HCT116 (cell line): ENCODE results near the gene OTUD7B. TPM values are rescaled to one million over a fixed set of nuclear protein-coding genes. Genes with fewer than 3 reads are reported as not detected.

Source experiments
- ATAC-seq: fragments of 200-7000 bp; cut with Tn5 transposase; 2 replicates; pipeline ENCODE4 v1.9.1; 2020; ENCODE audit warnings: mild to moderate bottlenecking, moderate library complexity
- BruUV-seq: library from RNA; stranded (reverse); fragments of 400-500 nt; replicated peaks from 2 replicates; lab custom pipeline; 2021; lab: Mats Ljungman, UMichigan
- CTCF ChIA-PET: fragments of 300-600 bp; sonication (Branson Sonifier 250); formaldehyde crosslinking; loops from one replicate; lab custom pipeline; 2021; ENCODE audit warnings: antibody characterized with exemption; lab: Charles Lee
- POLR2A ChIA-PET: fragments of 300-600, 350-600 bp; sonication (Branson Sonifier 250); formaldehyde crosslinking; loops from one replicate; lab custom pipeline; 2021; ENCODE audit warnings: antibody characterized with exemption; lab: Charles Lee
- RAD21 ChIA-PET, 2 experiments: fragments of 300-600 bp; sonication (Branson Sonifier 250); formaldehyde crosslinking; loops; one replicate each; lab custom pipeline; 2023; ENCODE audit warnings: low total read pairs in 2 of 2; ENCODE audit not compliant: uncharacterized antibody in 2 of 2, unreplicated experiment in 2 of 2, low non-redundant PET in 1 of 2; lab: Charles Lee
- DNase-seq: peaks from one replicate; pipeline ENCODE4 v3.0.0-alpha.2; 2010; ENCODE audit warnings: low read depth, low spot score
- H2AFZ ChIP-seq: fragments of 200-600 bp; shearing (Covaris generic), sonication (generic); 2 replicates; pipeline ENCODE4 v1.6.1; 2017; ENCODE audit warnings: low read depth, mixed run types, mixed read lengths, antibody characterized with exemption, low read length; ENCODE audit not compliant: poor library complexity, severe bottlenecking
- H3K27ac ChIP-seq: 2 replicates; pipeline ENCODE4 v1.5.1; 2012; ENCODE audit warnings: low read depth, low read length
- H3K27me3 ChIP-seq: fragments of 200-600 bp; sonication (generic); 2 replicates; pipeline ENCODE4 v1.6.1; 2016; ENCODE audit warnings: mixed run types, low read length, mixed read lengths; ENCODE audit not compliant: insufficient read depth
- H3K36me3 ChIP-seq, 2 experiments: fragments of 200-500 bp in 1 of 2; fragments of 200-600 bp in 1 of 2; sonication (Bioruptor generic) in 1 of 2; sonication (generic) in 1 of 2; 2 replicates each; pipeline versions ENCODE4 v1.5.1 to v1.6.1; 2014 to 2016; ENCODE audit warnings: low read length in 2 of 2, inconsistent platforms in 1 of 2, mixed read lengths in 1 of 2, mixed run types in 1 of 2; ENCODE audit not compliant: insufficient read depth in 2 of 2, control insufficient read depth in 1 of 2
- H3K4me1 ChIP-seq, 2 experiments: fragments of 200-600 bp in 1 of 2; sonication (generic) in 1 of 2; 2 replicates each; pipeline versions ENCODE4 v1.5.1 to v1.6.1; 2012 to 2017; ENCODE audit warnings: low read length in 2 of 2, inconsistent platforms in 1 of 2, mild to moderate bottlenecking in 1 of 2, mixed read lengths in 1 of 2, mixed run types in 1 of 2, moderate library complexity in 1 of 2; ENCODE audit not compliant: insufficient read depth in 2 of 2, control insufficient read depth in 1 of 2
- H3K4me2 ChIP-seq: fragments of 200-600 bp; sonication (generic); 2 replicates; pipeline ENCODE4 v1.6.1; 2017; ENCODE audit warnings: mixed run types, low read length, mixed read lengths
- H3K4me3 ChIP-seq, 2 experiments: fragments of 200-600 bp in 1 of 2; sonication (generic) in 1 of 2; replicated peaks in 1 of 2; 2 replicates each; pipeline ENCODE4 v1.5.1; 2011 to 2016; ENCODE audit warnings: low read length in 2 of 2, control low read depth in 1 of 2, low read depth in 1 of 2, mild to moderate bottlenecking in 1 of 2, mixed read lengths in 1 of 2, mixed run types in 1 of 2
- H3K79me2 ChIP-seq: fragments of 200-600 bp; sonication (generic); 2 replicates; pipeline ENCODE4 v1.6.1; 2017; ENCODE audit warnings: mild to moderate bottlenecking, mixed run types, low read length, moderate library complexity, mixed read lengths; ENCODE audit not compliant: insufficient read depth
- H3K9ac ChIP-seq: fragments of 200-600 bp; sonication (generic); 2 replicates; pipeline ENCODE4 v1.6.1; 2016; ENCODE audit warnings: low read length, mixed read lengths
- H3K9me2 ChIP-seq: fragments of 200-600 bp; sonication (generic), shearing (Covaris generic); 2 replicates; pipeline ENCODE4 v1.6.1; 2017; ENCODE audit warnings: mixed run types, mild to moderate bottlenecking, moderate library complexity; ENCODE audit not compliant: insufficient read depth
- H3K9me3 ChIP-seq, 2 experiments: fragments of 200-500 bp in 1 of 2; fragments of 200-600 bp in 1 of 2; sonication (Bioruptor generic) in 1 of 2; sonication (generic) in 1 of 2; 2 replicates each; pipeline ENCODE4 v1.6.1; 2014 to 2017; ENCODE audit warnings: low read length in 2 of 2, mixed read lengths in 2 of 2, inconsistent platforms in 1 of 2, low read depth in 1 of 2, mild to moderate bottlenecking in 1 of 2, mixed run types in 1 of 2, moderate library complexity in 1 of 2; ENCODE audit not compliant: control insufficient read depth in 1 of 2, insufficient read depth in 1 of 2
- H4K20me1 ChIP-seq: fragments of 200-600 bp; sonication (generic), shearing (Covaris generic); 2 replicates; pipeline ENCODE4 v1.6.1; 2017; ENCODE audit warnings: mixed run types, mild to moderate bottlenecking, moderate library complexity; ENCODE audit not compliant: insufficient read depth
- ATF3 ChIP-seq: IDR thresholded peaks from 2 replicates; pipeline ENCODE4 v1.6.1; 2012
- CBX3 ChIP-seq: IDR thresholded peaks from 2 replicates; pipeline ENCODE4 v1.6.1; 2012; ENCODE audit warnings: low read depth
- EGR1 ChIP-seq: IDR thresholded peaks from 2 replicates; pipeline ENCODE4 v1.6.1; 2012; ENCODE audit warnings: low read depth
- ELF1 ChIP-seq: IDR thresholded peaks from 2 replicates; pipeline ENCODE4 v1.6.1; 2012; ENCODE audit warnings: low read depth, borderline replicate concordance
- EZH2 ChIP-seq: fragments of 200-600 bp; sonication (generic); IDR thresholded peaks from 2 replicates; pipeline ENCODE4 v1.6.1; 2017; ENCODE audit warnings: antibody characterized with exemption, mixed run types
- EZH2phosphoT487 ChIP-seq: fragments of 200-600 bp; IDR thresholded peaks from 2 replicates; pipeline ENCODE4 v1.6.1; 2018; ENCODE audit warnings: antibody characterized with exemption, borderline replicate concordance
- FOSL1 ChIP-seq: IDR thresholded peaks from 2 replicates; pipeline ENCODE4 v1.6.1; 2012; ENCODE audit warnings: low read depth
- JUND ChIP-seq: IDR thresholded peaks from 2 replicates; pipeline ENCODE4 v1.6.1; 2012
- MAX ChIP-seq: IDR thresholded peaks from 2 replicates; pipeline ENCODE4 v1.6.1; 2012
- POLR2A ChIP-seq: IDR thresholded peaks from 2 replicates; pipeline ENCODE4 v1.7.0; 2011; ENCODE audit warnings: borderline replicate concordance; ENCODE audit not compliant: insufficient read depth, insufficient read length; ENCODE audit errors: extremely low read depth
- POLR2AphosphoS5 ChIP-seq: IDR thresholded peaks from 2 replicates; pipeline ENCODE4 v1.6.1; 2011; ENCODE audit warnings: mild to moderate bottlenecking, low read depth, low read length, moderate library complexity
- RAD21 ChIP-seq: IDR thresholded peaks from 2 replicates; pipeline ENCODE4 v1.6.1; 2012; ENCODE audit warnings: low read depth, mild to moderate bottlenecking
- REST ChIP-seq: IDR thresholded peaks from 2 replicates; pipeline ENCODE4 v1.6.1; 2012; ENCODE audit warnings: low read depth
- SP1 ChIP-seq: IDR thresholded peaks from 2 replicates; pipeline ENCODE4 v1.6.1; 2012; ENCODE audit warnings: low read depth
- SRF ChIP-seq: IDR thresholded peaks from 2 replicates; pipeline ENCODE4 v1.6.1; 2012; ENCODE audit warnings: low read depth
- TCF7L2 ChIP-seq: IDR thresholded peaks from 2 replicates; pipeline ENCODE4 v1.7.0; 2011; ENCODE audit warnings: borderline replicate concordance, inconsistent platforms; ENCODE audit not compliant: insufficient read depth, insufficient read length; ENCODE audit errors: extremely low read depth
- YY1 ChIP-seq: IDR thresholded peaks from 2 replicates; pipeline ENCODE4 v1.6.1; 2011; ENCODE audit warnings: low read length, low read depth, moderate library complexity, mild to moderate bottlenecking; ENCODE audit not compliant: insufficient replicate concordance; ENCODE audit errors: extremely low read depth
- ZNF274 ChIP-seq: fragments of 200-500 bp; sonication (Bioruptor generic); IDR thresholded peaks from 2 replicates; pipeline ENCODE4 v1.6.1; 2014; ENCODE audit warnings: mild to moderate bottlenecking, low read depth, low read length, inconsistent platforms
- intact Hi-C: fragments of 100-400 bp; cut with micrococcal nuclease; formaldehyde crosslinking; loops from 2 replicates; pipeline ENCODE4 v1.10.0; 2022
- total RNA-seq: library from RNA; stranded (reverse); gene quantifications from one replicate; pipeline ENCODE4 v1.2.1, GENCODE V29; 2021; ENCODE audit not compliant: unreplicated experiment

The OTUD7B gene
- total RNA-seq, 1 experiment from 2014 or later: 23.7 TPM

DNA sequence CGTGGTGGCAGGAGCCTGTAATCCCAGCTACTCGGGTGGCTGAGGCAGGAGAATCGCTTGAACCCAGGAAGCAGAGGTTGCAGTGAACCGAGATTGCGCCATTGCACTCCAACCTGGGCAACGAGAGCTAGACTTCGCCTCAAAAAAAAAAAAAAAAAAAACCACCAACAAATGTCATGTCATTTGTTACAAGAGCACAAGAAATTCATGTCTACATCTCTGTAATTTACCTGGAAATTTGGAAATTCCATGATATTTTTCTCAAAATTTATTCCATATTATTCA is 40.5 kb upstream of the OTUD7B start (continued):
- TF ChIP-seq SRF: no peak

- peaks cover 0 to 16% of the 10 kb centered on the region in 2 experiments; a peak in 2 of 4 replicates for H3K4me1 ChIP-seq
- POLR2A ChIA-PET: interaction anchor here (2.5 kb wide), 1 partner anchor 162 kb away, joined by 14 read pairs; a partner anchor contains a TSS
- no peak overlapping the region for H2AFZ ChIP-seq
Observed at GRCh38 chr1:150049926-150050325, 39.4 kb upstream of the OTUD7B start.

More at GRCh38 chr1:150049926-150050325, 39.4 kb upstream of the OTUD7B start:
- Histone ChIP-seq H3K4me2 (no peak overlapping the region), H3K79me2 (no peaks in the 10 kb centered on the region), H3K9me2 (no peaks in the 10 kb centered on the region), H3K36me3 (no peaks in the 10 kb centered on the region), H4K20me1 (no peaks in the 10 kb centered on the region), H3K27me3 (no peaks in the 10 kb centered on the region), H3K4me3 (no peak overlapping the region), H3K27ac (no peak overlapping the region), H3K9me3 (no peaks in the 10 kb centered on the region)
- no peak for DNase-seq
- no peak for ATAC-seq
- ChIA-PET RAD21 (interaction anchor here in 1 of 2 experiments (0.7 to 1.0 kb wide), 2 partner anchors 89 to 161 kb away, joined by 3 to 4 read pairs; no protein-coding TSS in a partner anchor), CTCF (interaction anchor here (0.7 to 1.5 kb wide), 10 partner anchors 10 to 163 kb away, joined by 3 to 14 read pairs (median 4); a partner anchor contains a TSS)
- TF ChIP-seq YY1 (no peak), REST (no peak), EGR1 (no peak), FOSL1 (no peak), ELF1 (no peak), SRF (no peak), ZNF274 (no peak), EZH2phosphoT487 (no peak), SP1 (no peak), TCF7L2 (no peak), JUND (no peak), EZH2 (no peak), ATF3 (no peak), POLR2A (no peak), POLR2AphosphoS5 (no peak), CBX3 (no peak), RAD21 (no peak), MAX (no peak)
- TF ChIP-seq, all 23 proteins: peak for 0
- no peak overlapping the region for H3K9ac ChIP-seq
- intact Hi-C loops: loop anchor here (1.0 kb wide), 2 partner anchors 88 to 162 kb away; no protein-coding TSS in a partner anchor
- BruUV-seq: no TSS peak
